Measurements from ENCODE around the gene FBP1. TPM values are rescaled to one million over a fixed set of nuclear protein-coding genes. Genes with fewer than 3 reads are reported as not detected.

Gene FBP1
- total RNA-seq, 1 experiment from 2014 or later = 1.9 TPM

DNA sequence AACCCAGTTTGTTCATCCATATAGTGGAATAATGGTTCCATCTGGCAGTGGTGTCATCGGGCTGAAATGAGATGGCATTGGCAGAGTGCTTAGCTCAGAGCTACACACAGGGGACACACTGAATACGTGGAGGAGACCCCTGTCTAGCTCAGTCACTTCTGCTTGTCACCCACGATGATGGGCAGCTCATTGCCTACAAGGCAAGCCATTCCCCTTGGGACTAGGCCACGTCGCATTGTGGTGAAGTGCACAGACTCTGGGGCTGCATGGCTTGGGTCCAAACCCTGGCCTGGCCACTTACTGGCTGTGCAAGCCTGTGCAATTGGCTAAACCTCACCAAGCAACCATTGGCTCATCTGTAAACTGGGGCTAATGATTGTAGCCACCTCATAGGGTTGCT lies 3.2 kb upstream of the FBP1 start:
- Histone ChIP-seq H3K27ac (ENCODE audit: insufficient read length, low read depth, low read length) (no peak overlapping the region), H3T11ph (ENCODE audit: low read length) (no peak overlapping the region), H3K9ac (ENCODE audit: extremely low read depth, insufficient read length, low read length) (no peak overlapping the region), H3K23me2 (ENCODE audit: insufficient read length, low read depth, low read length, poor library complexity, severe bottlenecking) (peaks cover 7% of the 10 kb centered on the region), H2BK15ac (ENCODE audit: low read depth, low read length) (no peak overlapping the region), H4K5ac (ENCODE audit: insufficient read length, low read depth, low read length) (no peak overlapping the region), H4K20me1 (ENCODE audit: control insufficient read depth, insufficient read depth, insufficient read length) (no peaks in the 10 kb centered on the region), H3K27me3 (ENCODE audit: insufficient read depth, low read length) (peaks cover 36% of the 10 kb centered on the region), H4K91ac (ENCODE audit: insufficient read length, low read depth, low read length) (no peak overlapping the region), H2BK12ac (ENCODE audit: insufficient read length, low read depth, low read length) (no peak overlapping the region), H3K9me3 (ENCODE audit: control insufficient read depth, low read depth, low read length) (no peaks in the 10 kb centered on the region), H2AK5ac (ENCODE audit: insufficient read length, low read length) (no peak overlapping the region), H3K18ac (ENCODE audit: insufficient read length, low read depth, low read length) (no peak overlapping the region), H3K79me2 (ENCODE audit: insufficient read depth, low read length) (no peaks in the 10 kb centered on the region), H2BK20ac (ENCODE audit: low read depth, low read length, poor library complexity, severe bottlenecking) (no peak overlapping the region), H4K8ac (replicated peaks; ENCODE audit: insufficient read length, low read depth, low read length) (no peak overlapping the region), H2AFZ (ENCODE audit: low read length) (no peak overlapping the region), H3K4me1 (ENCODE audit: insufficient read depth, low read length) (peaks cover 4% of the 10 kb centered on the region; the same call in 1 of the 2 replicates), H3K79me1 (ENCODE audit: insufficient read depth, low read depth, low read length, poor library complexity, severe bottlenecking) (no peaks in the 10 kb centered on the region), H2BK5ac (ENCODE audit: insufficient read length, low read length) (no peak overlapping the region), H2BK120ac (ENCODE audit: low read depth, low read length, poor library complexity, severe bottlenecking) (no peak overlapping the region), H3K56ac (ENCODE audit: insufficient read length, low read depth, low read length) (no peak overlapping the region), H3K23ac (ENCODE audit: insufficient read length, low read depth, low read length) (no peak overlapping the region), H3K14ac (ENCODE audit: insufficient read depth, low read length) (no peak overlapping the region), H3K4ac (ENCODE audit: low read depth, low read length) (no peak overlapping the region), H3K4me2 (ENCODE audit: insufficient read depth, insufficient read length, low read length) (no peak overlapping the region)
- H3K9me3 Mint-ChIP-seq = no peaks in the 10 kb centered on the region; a peak in 1 of 5 replicates
- no peak overlapping the region for H3K4me3 Mint-ChIP-seq
- peaks cover 95% of the 10 kb centered on the region for H3K27me3 Mint-ChIP-seq (ENCODE audit: low read depth)
- no peak overlapping the region for H3K27ac Mint-ChIP-seq
- WGBS (ENCODE audit: extremely low coverage, insufficient read length, low lambda C conversion rate) = no CpG with 5 or more reads among the region's 5 CpGs
- H3K4me1 Mint-ChIP-seq = peaks cover 24 to 31% of the 10 kb centered on the region in 2 experiments
- TF ChIP-seq, protein P1, sequence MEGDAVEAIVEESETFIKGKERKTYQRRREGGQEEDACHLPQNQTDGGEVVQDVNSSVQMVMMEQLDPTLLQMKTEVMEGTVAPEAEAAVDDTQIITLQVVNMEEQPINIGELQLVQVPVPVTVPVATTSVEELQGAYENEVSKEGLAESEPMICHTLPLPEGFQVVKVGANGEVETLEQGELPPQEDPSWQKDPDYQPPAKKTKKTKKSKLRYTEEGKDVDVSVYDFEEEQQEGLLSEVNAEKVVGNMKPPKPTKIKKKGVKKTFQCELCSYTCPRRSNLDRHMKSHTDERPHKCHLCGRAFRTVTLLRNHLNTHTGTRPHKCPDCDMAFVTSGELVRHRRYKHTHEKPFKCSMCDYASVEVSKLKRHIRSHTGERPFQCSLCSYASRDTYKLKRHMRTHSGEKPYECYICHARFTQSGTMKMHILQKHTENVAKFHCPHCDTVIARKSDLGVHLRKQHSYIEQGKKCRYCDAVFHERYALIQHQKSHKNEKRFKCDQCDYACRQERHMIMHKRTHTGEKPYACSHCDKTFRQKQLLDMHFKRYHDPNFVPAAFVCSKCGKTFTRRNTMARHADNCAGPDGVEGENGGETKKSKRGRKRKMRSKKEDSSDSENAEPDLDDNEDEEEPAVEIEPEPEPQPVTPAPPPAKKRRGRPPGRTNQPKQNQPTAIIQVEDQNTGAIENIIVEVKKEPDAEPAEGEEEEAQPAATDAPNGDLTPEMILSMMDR (conservative IDR thresholded peaks at IDR 0.05) = no peak
- no peak for DNase-seq
- H3K36me3 Mint-ChIP-seq (ENCODE audit: insufficient read depth in 1 of 3, low read depth in 3 of 3) = peaks cover 0 to 2% (median 0%) of the 10 kb centered on the region in 3 experiments; a peak in 4 of 7 replicates

Measured in H9 (cell line).